Measurements from ENCODE around the gene TNFSF8. TPM values are rescaled to one million over a fixed set of nuclear protein-coding genes. Genes with fewer than 3 reads are reported as not detected.

Gene TNFSF8
- total and polyA plus RNA-seq, 2 of the 8 experiments (the other 6 are each of a cell fraction or from before 2014, with no cell fraction given) = not detected

DNA sequence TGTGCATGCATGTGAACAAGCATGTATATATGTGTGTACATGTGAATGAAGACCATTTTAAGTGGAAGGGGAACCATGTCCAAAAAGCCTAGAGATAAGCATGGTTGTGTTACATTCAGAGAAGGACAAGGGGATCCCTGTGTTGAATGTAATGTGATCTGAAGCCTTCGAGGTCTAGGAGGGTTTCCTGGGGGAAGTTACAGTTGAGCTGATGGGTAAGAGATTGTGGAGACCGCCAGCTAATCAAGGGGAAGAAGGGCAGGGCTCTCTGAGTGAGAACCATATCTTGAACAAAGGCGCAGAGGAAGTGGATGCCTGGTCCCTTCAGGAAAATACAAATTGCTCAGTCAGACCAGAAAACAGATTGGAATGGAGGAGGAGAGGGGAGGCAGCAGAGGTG, 79.1 kb downstream of the TNFSF8 start:
- Histone ChIP-seq H3K9ac (replicated peaks in 1 of 4; ENCODE audit: extremely low read depth in 1 of 4, low read depth in 3 of 4, low read length in 3 of 4) (no peak overlapping the region), H2BK5ac (ENCODE audit: low read depth, low read length) (no peak overlapping the region), H4K91ac (replicated peaks; ENCODE audit: insufficient read length, low read length) (no peak overlapping the region), H3K4ac (replicated peaks; ENCODE audit: insufficient read length, low read depth, low read length) (no peak overlapping the region), H3K4me3 (ENCODE audit: extremely low read depth in 1 of 4, insufficient read depth in 2 of 4, low read depth in 3 of 4, low read length in 4 of 4) (no peak overlapping the region), H2BK15ac (ENCODE audit: low read length) (no peak overlapping the region), H2AFZ (ENCODE audit: low read length) (peak overlapping the region; percentile 55; the same call in 1 of the 2 replicates), H3K4me2 (ENCODE audit: insufficient read depth in 1 of 2, low read depth in 2 of 2, low read length in 2 of 2) (no peak overlapping the region), H3K9me3 (ENCODE audit: insufficient read depth in 2 of 2, low read depth in 1 of 2, low read length in 1 of 2) (no peaks in the 10 kb centered on the region), H2BK20ac (ENCODE audit: low read length) (no peak overlapping the region), H4K20me1 (replicated peaks in 1 of 2; ENCODE audit: control insufficient read depth in 1 of 2, insufficient read depth in 2 of 2, low read length in 2 of 2) (no peaks in the 10 kb centered on the region), H2BK12ac (ENCODE audit: low read depth, low read length) (no peak overlapping the region), H3K56ac (replicated peaks; ENCODE audit: insufficient read length, low read depth, low read length) (no peak overlapping the region), H3K23ac (ENCODE audit: insufficient read length) (no peak overlapping the region), H3K23me2 (ENCODE audit: low read depth, low read length) (no peaks in the 10 kb centered on the region), H2AK5ac (ENCODE audit: low read depth, low read length) (no peak overlapping the region), H3K36me3 (ENCODE audit: control insufficient read depth in 2 of 4, insufficient read depth in 4 of 4, low read length in 3 of 4) (no peaks in the 10 kb centered on the region), H3K4me1 (replicated peaks in 1 of 4; ENCODE audit: control insufficient read depth in 3 of 4, insufficient read depth in 4 of 4, low read length in 3 of 4) (no peaks in the 10 kb centered on the region; a peak in 1 of 7 replicates), H3K27me3 (replicated peaks in 1 of 4; ENCODE audit: control insufficient read depth in 3 of 4, extremely low read depth in 1 of 4, insufficient read depth in 3 of 4, low read length in 3 of 4) (no peaks in the 10 kb centered on the region), H4K5ac (ENCODE audit: insufficient read length, low read depth, low read length) (no peak overlapping the region), H3K14ac (ENCODE audit: insufficient read length) (no peak overlapping the region), H3K18ac (ENCODE audit: extremely low read depth, low read length) (no peak overlapping the region), H3K79me2 (ENCODE audit: control insufficient read depth in 1 of 2, insufficient read depth in 2 of 2, low read length in 2 of 2) (no peaks in the 10 kb centered on the region), H3K27ac (ENCODE audit: low read depth, low read length) (no peak overlapping the region), H2BK120ac (replicated peaks; ENCODE audit: low read depth, low read length) (no peak overlapping the region), H3K79me1 (ENCODE audit: low read depth, low read length) (no peaks in the 10 kb centered on the region), H4K8ac (ENCODE audit: extremely low read depth, insufficient read depth, low read length) (no peak overlapping the region)
- no peak for DNase-seq (ENCODE audit: low read depth in 1 of 2, low spot score in 2 of 2)
- POLR2A ChIA-PET (ENCODE audit: partially characterized antibody) = no interaction called here
- no peak for FAIRE-seq
- CTCF ChIA-PET (ENCODE audit: partially characterized antibody) = interaction anchor here (1.4 to 2.0 kb wide), 2 partner anchors 9 to 55 kb away, joined by 3 to 8 read pairs; no protein-coding TSS in a partner anchor
- WGBS, 2 experiments (ENCODE audit: extremely low coverage in 1 of 2, insufficient coverage in 1 of 2, insufficient read length in 1 of 2, insufficient replicate concordance in 2 of 2, low coverage in 1 of 2, low lambda C conversion rate in 2 of 2, missing lambda C conversion rate in 1 of 2) = 83% methylated on average over 3 of the region's 3 CpGs; no CpG with 5 or more reads in 1 of the 2 experiments
- TF ChIP-seq SAP30 (IDR thresholded peaks at IDR 0.05; ENCODE audit: insufficient read depth, insufficient replicate concordance, low read length) = no peak
- no peak for TF ChIP-seq RAD21 (IDR thresholded peaks at IDR 0.05 in 1 of 2, conservative IDR thresholded peaks at IDR 0.05 in 1 of 2; ENCODE audit: low read depth in 2 of 2, low read length in 2 of 2)
- TF ChIP-seq BACH1 (IDR thresholded peaks at IDR 0.05; ENCODE audit: low read length) = no peak
- TF ChIP-seq, protein P1, sequence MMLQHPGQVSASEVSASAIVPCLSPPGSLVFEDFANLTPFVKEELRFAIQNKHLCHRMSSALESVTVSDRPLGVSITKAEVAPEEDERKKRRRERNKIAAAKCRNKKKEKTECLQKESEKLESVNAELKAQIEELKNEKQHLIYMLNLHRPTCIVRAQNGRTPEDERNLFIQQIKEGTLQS (IDR thresholded peaks at IDR 0.05; ENCODE audit: insufficient read depth, low read depth, low read length) = no peak
- TF ChIP-seq TCF12 (IDR thresholded peaks at IDR 0.05; ENCODE audit: low read depth, low read length) = no peak
- no peak for TF ChIP-seq CTBP2 (IDR thresholded peaks at IDR 0.05; ENCODE audit: borderline replicate concordance, insufficient read depth, insufficient read length, low read length)
- TF ChIP-seq, protein P2, sequence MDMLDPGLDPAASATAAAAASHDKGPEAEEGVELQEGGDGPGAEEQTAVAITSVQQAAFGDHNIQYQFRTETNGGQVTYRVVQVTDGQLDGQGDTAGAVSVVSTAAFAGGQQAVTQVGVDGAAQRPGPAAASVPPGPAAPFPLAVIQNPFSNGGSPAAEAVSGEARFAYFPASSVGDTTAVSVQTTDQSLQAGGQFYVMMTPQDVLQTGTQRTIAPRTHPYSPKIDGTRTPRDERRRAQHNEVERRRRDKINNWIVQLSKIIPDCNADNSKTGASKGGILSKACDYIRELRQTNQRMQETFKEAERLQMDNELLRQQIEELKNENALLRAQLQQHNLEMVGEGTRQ (IDR thresholded peaks at IDR 0.05; ENCODE audit: low read length) = no peak
- TF ChIP-seq, protein P3, sequence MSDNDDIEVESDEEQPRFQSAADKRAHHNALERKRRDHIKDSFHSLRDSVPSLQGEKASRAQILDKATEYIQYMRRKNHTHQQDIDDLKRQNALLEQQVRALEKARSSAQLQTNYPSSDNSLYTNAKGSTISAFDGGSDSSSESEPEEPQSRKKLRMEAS (IDR thresholded peaks at IDR 0.05) = no peak
- TF ChIP-seq PHF8 (conservative IDR thresholded peaks at IDR 0.05; ENCODE audit: low read depth, low read length) = no peak
- no peak for TF ChIP-seq SP4 (IDR thresholded peaks at IDR 0.05; ENCODE audit: low read length)
- TF ChIP-seq EP300 (IDR thresholded peaks at IDR 0.05; ENCODE audit: borderline replicate concordance in 1 of 2, low read depth in 2 of 2, low read length in 2 of 2) = no peak
- no peak for TF ChIP-seq SP1 (IDR thresholded peaks at IDR 0.05; ENCODE audit: low read depth, low read length)

Data from H1 (cell line).